ENCODE measurements around the gene GATA1. TPM values are rescaled to one million over a fixed set of nuclear protein-coding genes. Genes with fewer than 3 reads are reported as not detected.
A peak's percentile ranks its signal among the peaks of the same experiment; 100 is the strongest.

The GATA1 gene
- total RNA-seq (under 1 TPM in 1 of 2 donors, not detected in 1; 0.57 TPM), polyA plus RNA-seq (not detected)
- long read RNA-seq, donor 1: 0 reads
- long read RNA-seq, donor 2: 0 reads

GRCh38 chrX:48786341-48786800 lies at the start of gene GATA1:
Gene GATA1 (plus strand): TSS chrX:48786590. CDS start chrX:48791110, 4,520 bp downstream.
- H3K4me1 ChIP-seq (ENCODE audit: control insufficient read depth in 1 of 2, insufficient read depth in 2 of 2, low read length in 2 of 2): no peaks in the 10 kb centered on the region
- no peak for DNase-seq
- intact Hi-C loops (cut with DNase I): no loop called here
- no peak within 1 kb of the TSS for H3K27ac ChIP-seq (ENCODE audit: low read depth in 1 of 2, low read length in 2 of 2)
- H3K36me3 ChIP-seq (ENCODE audit: control insufficient read depth in 1 of 2, insufficient read depth in 2 of 2, low read length in 1 of 2): no peaks in the 10 kb centered on the region
- no peak within 1 kb of the TSS for H3K4me3 ChIP-seq (ENCODE audit: low read length in 2 of 2)
- no peaks in the 10 kb centered on the region for H3K27me3 ChIP-seq (ENCODE audit: control insufficient read depth in 1 of 2, insufficient read depth in 2 of 2, low read length in 1 of 2)
- H3K9me3 ChIP-seq (ENCODE audit: control insufficient read depth, low read length): no peaks in the 10 kb centered on the region
- WGBS, 2 donors: 66 to 88% methylated on average over 6 to 7 of the region's 7 CpGs
- ATAC-seq (ENCODE audit: low FRiP score): no peak

GRCh38 chrX:48736878-48737212 lies 49.5 kb upstream of the GATA1 start:
- intact Hi-C loops (cut with DNase I): no loop called here

GRCh38 chrX:48737213-48737938 lies 49.0 kb upstream of the GATA1 start:
- intact Hi-C loops (cut with DNase I): no loop called here
- peak overlapping the region; percentile 4 to 24 for H3K4me3 ChIP-seq (ENCODE audit: low read length in 2 of 2)
- peak overlapping the region in 1 of 2 donors; percentile 87 for H3K27ac ChIP-seq (ENCODE audit: low read depth in 1 of 2, low read length in 2 of 2)
- 0 to 37% methylated on average over 48 of the region's 48 CpGs for WGBS, 2 donors
- peak; percentile 98 for ATAC-seq (ENCODE audit: low FRiP score)
- H3K9me3 ChIP-seq (ENCODE audit: control insufficient read depth, low read length): no peaks in the 10 kb centered on the region
- no peaks in the 10 kb centered on the region for H3K27me3 ChIP-seq (ENCODE audit: control insufficient read depth in 1 of 2, insufficient read depth in 2 of 2, low read length in 1 of 2)
- H3K36me3 ChIP-seq (ENCODE audit: control insufficient read depth in 1 of 2, insufficient read depth in 2 of 2, low read length in 1 of 2): no peaks in the 10 kb centered on the region
- peak; percentile 94 to 95 for DNase-seq
- H3K4me1 ChIP-seq (ENCODE audit: control insufficient read depth in 1 of 2, insufficient read depth in 2 of 2, low read length in 2 of 2): no peaks in the 10 kb centered on the region

More at GRCh38 chrX:48736878-48737212, 49.5 kb upstream of the GATA1 start:
- H3K36me3 ChIP-seq (ENCODE audit: control insufficient read depth in 1 of 2, insufficient read depth in 2 of 2, low read length in 1 of 2): no peaks in the 10 kb centered on the region
- no peaks in the 10 kb centered on the region for H3K4me1 ChIP-seq (ENCODE audit: control insufficient read depth in 1 of 2, insufficient read depth in 2 of 2, low read length in 2 of 2)
- H3K4me3 ChIP-seq (ENCODE audit: low read length in 2 of 2): no peak overlapping the region
- no peak overlapping the region for H3K27ac ChIP-seq (ENCODE audit: low read depth in 1 of 2, low read length in 2 of 2)
- DNase-seq: no peak
- H3K27me3 ChIP-seq (ENCODE audit: control insufficient read depth in 1 of 2, insufficient read depth in 2 of 2, low read length in 1 of 2): no peaks in the 10 kb centered on the region
- no peaks in the 10 kb centered on the region for H3K9me3 ChIP-seq (ENCODE audit: control insufficient read depth, low read length)
- WGBS, 2 donors: 9 to 57% methylated on average over 10 of the region's 10 CpGs
- no peak for ATAC-seq (ENCODE audit: low FRiP score)

- H3K36me3 ChIP-seq (ENCODE audit: control insufficient read depth in 1 of 2, insufficient read depth in 2 of 2, low read length in 1 of 2): no peaks in the 10 kb centered on the region
- ATAC-seq (ENCODE audit: low FRiP score) (no peak), DNase-seq (no peak)
- H3K27ac ChIP-seq (ENCODE audit: low read depth in 1 of 2, low read length in 2 of 2): peak overlapping the region in 1 of 2 donors; percentile 87
- no peaks in the 10 kb centered on the region for H3K27me3 ChIP-seq (ENCODE audit: control insufficient read depth in 1 of 2, insufficient read depth in 2 of 2, low read length in 1 of 2)
- H3K4me1 ChIP-seq (ENCODE audit: control insufficient read depth in 1 of 2, insufficient read depth in 2 of 2, low read length in 2 of 2): no peaks in the 10 kb centered on the region
- intact Hi-C loops (cut with DNase I): no loop called here
- no peak overlapping the region for H3K4me3 ChIP-seq (ENCODE audit: low read length in 2 of 2)
- WGBS, 2 donors: 44 to 51% methylated on average over 7 of the region's 7 CpGs
- no peaks in the 10 kb centered on the region for H3K9me3 ChIP-seq (ENCODE audit: control insufficient read depth, low read length)
Observed at GRCh38 chrX:48737940-48738339, 48.5 kb upstream of the GATA1 start.

GRCh38 chrX:48741834-48742233 lies 44.6 kb upstream of the GATA1 start:
- WGBS, 2 donors: 94% methylated on average over 8 of the region's 8 CpGs
- ATAC-seq (ENCODE audit: low FRiP score) (no peak), DNase-seq (no peak)
- intact Hi-C loops (cut with DNase I): no loop called here
- H3K27ac ChIP-seq (ENCODE audit: low read depth in 1 of 2, low read length in 2 of 2): no peak overlapping the region
- H3K4me1 ChIP-seq (ENCODE audit: control insufficient read depth in 1 of 2, insufficient read depth in 2 of 2, low read length in 2 of 2): no peaks in the 10 kb centered on the region
- H3K27me3 ChIP-seq (ENCODE audit: control insufficient read depth in 1 of 2, insufficient read depth in 2 of 2, low read length in 1 of 2): no peaks in the 10 kb centered on the region
- no peak overlapping the region for H3K4me3 ChIP-seq (ENCODE audit: low read length in 2 of 2)
- H3K9me3 ChIP-seq (ENCODE audit: control insufficient read depth, low read length): no peaks in the 10 kb centered on the region
- no peaks in the 10 kb centered on the region for H3K36me3 ChIP-seq (ENCODE audit: control insufficient read depth in 1 of 2, insufficient read depth in 2 of 2, low read length in 1 of 2)

GRCh38 chrX:48745222-48745621 lies 41.2 kb upstream of the GATA1 start:
- Histone ChIP-seq H3K4me3 (ENCODE audit: low read length in 2 of 2) (no peak overlapping the region), H3K27ac (ENCODE audit: low read depth in 1 of 2, low read length in 2 of 2) (no peak overlapping the region), H3K27me3 (ENCODE audit: control insufficient read depth in 1 of 2, insufficient read depth in 2 of 2, low read length in 1 of 2) (no peaks in the 10 kb centered on the region), H3K36me3 (ENCODE audit: control insufficient read depth in 1 of 2, insufficient read depth in 2 of 2, low read length in 1 of 2) (no peaks in the 10 kb centered on the region), H3K4me1 (ENCODE audit: control insufficient read depth in 1 of 2, insufficient read depth in 2 of 2, low read length in 2 of 2) (no peaks in the 10 kb centered on the region), H3K9me3 (ENCODE audit: control insufficient read depth, low read length) (no peaks in the 10 kb centered on the region)
- WGBS, 2 donors: 85 to 90% methylated on average over 4 of the region's 4 CpGs
- ATAC-seq (ENCODE audit: low FRiP score) (no peak), DNase-seq (no peak)
- intact Hi-C loops (cut with DNase I): no loop called here

GRCh38 chrX:48747415-48748016 lies 38.9 kb upstream of the GATA1 start:
- H3K9me3 ChIP-seq (ENCODE audit: control insufficient read depth, low read length): no peaks in the 10 kb centered on the region
- no peak overlapping the region for H3K4me3 ChIP-seq (ENCODE audit: low read length in 2 of 2)
- DNase-seq (no peak), ATAC-seq (ENCODE audit: low FRiP score) (no peak)
- intact Hi-C loops (cut with DNase I): no loop called here
- no peak overlapping the region for H3K27ac ChIP-seq (ENCODE audit: low read depth in 1 of 2, low read length in 2 of 2)
- no peaks in the 10 kb centered on the region for H3K36me3 ChIP-seq (ENCODE audit: control insufficient read depth in 1 of 2, insufficient read depth in 2 of 2, low read length in 1 of 2)
- H3K27me3 ChIP-seq (ENCODE audit: control insufficient read depth in 1 of 2, insufficient read depth in 2 of 2, low read length in 1 of 2): no peaks in the 10 kb centered on the region
- 55 to 58% methylated on average over 8 of the region's 8 CpGs for WGBS, 2 donors
- no peaks in the 10 kb centered on the region for H3K4me1 ChIP-seq (ENCODE audit: control insufficient read depth in 1 of 2, insufficient read depth in 2 of 2, low read length in 2 of 2)

- no peak for ATAC-seq (ENCODE audit: low FRiP score)
- DNase-seq: no peak
- H3K27me3 ChIP-seq (ENCODE audit: control insufficient read depth in 1 of 2, insufficient read depth in 2 of 2, low read length in 1 of 2): no peaks in the 10 kb centered on the region
- no peaks in the 10 kb centered on the region for H3K36me3 ChIP-seq (ENCODE audit: control insufficient read depth in 1 of 2, insufficient read depth in 2 of 2, low read length in 1 of 2)
- no peak overlapping the region for H3K4me3 ChIP-seq (ENCODE audit: low read length in 2 of 2)
- H3K27ac ChIP-seq (ENCODE audit: low read depth in 1 of 2, low read length in 2 of 2): no peak overlapping the region
- intact Hi-C loops (cut with DNase I): no loop called here
- no peaks in the 10 kb centered on the region for H3K9me3 ChIP-seq (ENCODE audit: control insufficient read depth, low read length)
- 81 to 87% methylated on average over 5 of the region's 5 CpGs for WGBS, 2 donors
- no peaks in the 10 kb centered on the region for H3K4me1 ChIP-seq (ENCODE audit: control insufficient read depth in 1 of 2, insufficient read depth in 2 of 2, low read length in 2 of 2)
Observed at GRCh38 chrX:48749182-48749581, 37.2 kb upstream of the GATA1 start.

GRCh38 chrX:48751343-48751742 lies 35.0 kb upstream of the GATA1 start:
- 83 to 84% methylated on average over 3 of the region's 3 CpGs for WGBS, 2 donors
- Histone ChIP-seq H3K4me3 (ENCODE audit: low read length in 2 of 2) (no peak overlapping the region), H3K27ac (ENCODE audit: low read depth in 1 of 2, low read length in 2 of 2) (no peak overlapping the region), H3K36me3 (ENCODE audit: control insufficient read depth in 1 of 2, insufficient read depth in 2 of 2, low read length in 1 of 2) (no peaks in the 10 kb centered on the region), H3K9me3 (ENCODE audit: control insufficient read depth, low read length) (no peaks in the 10 kb centered on the region), H3K4me1 (ENCODE audit: control insufficient read depth in 1 of 2, insufficient read depth in 2 of 2, low read length in 2 of 2) (no peaks in the 10 kb centered on the region), H3K27me3 (ENCODE audit: control insufficient read depth in 1 of 2, insufficient read depth in 2 of 2, low read length in 1 of 2) (no peaks in the 10 kb centered on the region)
- intact Hi-C loops (cut with DNase I): no loop called here
- DNase-seq (no peak), ATAC-seq (ENCODE audit: low FRiP score) (no peak)

All from aorta (tissue), 5 donors.